PC-3 (cell line): ENCODE data around the gene DOC2B. TPM values are rescaled to one million over a fixed set of nuclear protein-coding genes. Genes with fewer than 3 reads are reported as not detected.

Experiments
- ATAC-seq: fragments of 200-7000 bp; cut with Tn5 transposase; 2 replicates; pipeline ENCODE4 v1.9.1; 2020; ENCODE audit warnings: mild to moderate bottlenecking, moderate library complexity
- BruUV-seq: library from RNA; stranded (reverse); fragments of 400-500 nt; replicated peaks from 2 replicates; lab custom pipeline; 2021; lab: Mats Ljungman, UMichigan
- CTCF ChIA-PET: fragments of 300-600 bp; sonication (Branson Sonifier 250); formaldehyde crosslinking; loops from one replicate; lab custom pipeline; 2022; ENCODE audit warnings: antibody characterized with exemption; lab: Charles Lee
- POLR2A ChIA-PET: fragments of 300-600 bp; sonication (Branson Sonifier 250); formaldehyde crosslinking; loops from one replicate; lab custom pipeline; 2022; ENCODE audit warnings: antibody characterized with exemption; ENCODE audit not compliant: unreplicated experiment; lab: Charles Lee
- DNase-seq: peaks from one replicate; pipeline ENCODE4 v3.0.0-alpha.2; 2015
- H2AFZ ChIP-seq: fragments of 300-600 bp; sonication (generic); 2 replicates; pipeline ENCODE4 v1.6.0; 2016; ENCODE audit warnings: antibody characterized with exemption, low read length
- H3F3A ChIP-seq: fragments of 300-600 bp; sonication (generic); one replicate; pipeline ENCODE4 v1.6.0; 2017; ENCODE audit warnings: antibody characterized with exemption, low read length, control low read depth, mild to moderate bottlenecking; ENCODE audit not compliant: unreplicated experiment
- H3K27ac ChIP-seq: fragments of 300-600 bp; sonication (generic); 2 replicates; pipeline ENCODE4 v1.5.1; 2016; ENCODE audit warnings: mild to moderate bottlenecking, low read length
- H3K27me3 ChIP-seq: fragments of 300-600 bp; sonication (generic); 2 replicates; pipeline ENCODE4 v1.6.1; 2016; ENCODE audit warnings: low read length, mixed read lengths
- H3K36me3 ChIP-seq: fragments of 300-600 bp; sonication (generic); 2 replicates; pipeline ENCODE4 v1.6.1; 2016; ENCODE audit warnings: low read depth, mixed run types, low read length, mixed read lengths
- H3K4me1 ChIP-seq: fragments of 300-600 bp; sonication (generic); 2 replicates; pipeline ENCODE4 v1.5.1; 2016; ENCODE audit warnings: low read length; ENCODE audit not compliant: insufficient read depth
- H3K4me2 ChIP-seq: fragments of 300-600 bp; sonication (generic); 2 replicates; pipeline ENCODE4 v1.6.0; 2016; ENCODE audit warnings: low read length
- H3K4me3 ChIP-seq: fragments of 300-600 bp; sonication (generic); 2 replicates; pipeline ENCODE4 v1.5.1; 2016; ENCODE audit warnings: mild to moderate bottlenecking, low read length, mixed read lengths
- H3K79me2 ChIP-seq: fragments of 300-600 bp; sonication (generic); 2 replicates; pipeline ENCODE4 v1.6.1; 2017; ENCODE audit warnings: low read length, mixed read lengths
- H3K9ac ChIP-seq: fragments of 300-600 bp; sonication (generic); 2 replicates; pipeline ENCODE4 v1.6.0; 2016; ENCODE audit warnings: mild to moderate bottlenecking, low read length
- H3K9me2 ChIP-seq: fragments of 300-600 bp; sonication (generic); replicated peaks from 2 replicates; pipeline ENCODE4 v1.6.1; 2016; ENCODE audit warnings: mixed run types, low read length, mixed read lengths
- H3K9me3 ChIP-seq: fragments of 300-600 bp; sonication (generic); 2 replicates; pipeline ENCODE4 v1.6.1; 2016; ENCODE audit warnings: low read length, mixed read lengths
- H4K20me1 ChIP-seq: fragments of 300-600 bp; sonication (generic); 2 replicates; pipeline ENCODE4 v1.6.1; 2016; ENCODE audit warnings: low read length, mixed read lengths
- CTCF ChIP-seq: fragments of 300-600 bp; sonication (generic); conservative IDR thresholded peaks from 2 replicates; pipeline ENCODE4 v1.5.1; 2017; ENCODE audit warnings: antibody characterized with exemption, low read depth, mild to moderate bottlenecking, low read length
- EZH2 ChIP-seq: fragments of 300-600 bp; sonication (generic); IDR thresholded peaks from one replicate; pipeline ENCODE4 v1.6.1; 2017; ENCODE audit warnings: antibody characterized with exemption, mild to moderate bottlenecking, low read length; ENCODE audit not compliant: unreplicated experiment
- EZH2phosphoT487 ChIP-seq: fragments of 300-600 bp; sonication (generic); IDR thresholded peaks from 2 replicates; pipeline ENCODE4 v1.6.1; 2018; ENCODE audit warnings: mild to moderate bottlenecking, antibody characterized with exemption, low read length, borderline replicate concordance
- intact Hi-C: fragments of 100-400 bp; cut with micrococcal nuclease; formaldehyde crosslinking; loops from 2 replicates; pipeline ENCODE4 v1.9.0; 2023
- total RNA-seq: library from RNA; depleted of rRNA; stranded (reverse); fragments of >200 nt; gene quantifications from 2 replicates; pipeline ENCODE4 v1.2.3, GENCODE V29; 2014

DOC2B gene
- total RNA-seq, 1 experiment from 2014 or later: 0.69 TPM

- no peaks in the 10 kb centered on the region for H4K20me1 ChIP-seq
- H2AFZ ChIP-seq: no peak overlapping the region
- no peak overlapping the region for H3K4me2 ChIP-seq
- no peak overlapping the region for H3K27ac ChIP-seq
- DNase-seq (no peak), ATAC-seq (no peak)
- H3K4me1 ChIP-seq: no peaks in the 10 kb centered on the region
- no peaks in the 10 kb centered on the region for H3K9me2 ChIP-seq
- H3F3A ChIP-seq: no peaks in the 10 kb centered on the region
- peaks cover 9% of the 10 kb centered on the region for H3K27me3 ChIP-seq
- H3K79me2 ChIP-seq: no peaks in the 10 kb centered on the region
- TF ChIP-seq EZH2phosphoT487: no peak
- no peak for TF ChIP-seq EZH2
- ChIA-PET CTCF (no interaction called here), POLR2A (no interaction called here)
- no peak overlapping the region for H3K4me3 ChIP-seq
- intact Hi-C loops: no loop called here
- H3K36me3 ChIP-seq: no peaks in the 10 kb centered on the region
- BruUV-seq: no TSS peak
- no peaks in the 10 kb centered on the region for H3K9me3 ChIP-seq
- no peak overlapping the region for H3K9ac ChIP-seq
These were observed 4.3 kb downstream of the DOC2B start for GRCh38 chr17:177155-177554.

- Histone ChIP-seq H3K27ac (no peak overlapping the region), H3K79me2 (no peaks in the 10 kb centered on the region), H3K36me3 (no peaks in the 10 kb centered on the region), H3F3A (no peaks in the 10 kb centered on the region), H4K20me1 (no peaks in the 10 kb centered on the region), H3K9me3 (no peaks in the 10 kb centered on the region), H3K27me3 (no peaks in the 10 kb centered on the region), H3K4me2 (no peak overlapping the region), H3K4me1 (no peaks in the 10 kb centered on the region), H3K9ac (no peak overlapping the region), H3K9me2 (no peaks in the 10 kb centered on the region), H2AFZ (no peak overlapping the region), H3K4me3 (no peak overlapping the region)
- ATAC-seq (no peak), DNase-seq (no peak)
- ChIA-PET CTCF (no interaction called here), POLR2A (no interaction called here)
- no TSS peak for BruUV-seq
- no peak for TF ChIP-seq EZH2phosphoT487
- TF ChIP-seq CTCF: no peak
- TF ChIP-seq EZH2: no peak
- intact Hi-C loops: no loop called here
These were observed 8.1 kb downstream of the DOC2B start for GRCh38 chr17:173166-173911.

- intact Hi-C loops: no loop called here
- Histone ChIP-seq H4K20me1 (no peaks in the 10 kb centered on the region), H3K4me3 (no peak overlapping the region), H3K4me1 (no peaks in the 10 kb centered on the region), H3K27ac (no peak overlapping the region), H3F3A (no peaks in the 10 kb centered on the region), H3K9ac (no peak overlapping the region), H3K27me3 (no peaks in the 10 kb centered on the region), H3K9me2 (no peaks in the 10 kb centered on the region), H2AFZ (no peak overlapping the region), H3K79me2 (no peaks in the 10 kb centered on the region), H3K9me3 (no peaks in the 10 kb centered on the region), H3K36me3 (no peaks in the 10 kb centered on the region), H3K4me2 (no peak overlapping the region)
- CTCF ChIA-PET: no interaction called here
- POLR2A ChIA-PET: no interaction called here
- no peak for TF ChIP-seq EZH2
- no peak for TF ChIP-seq EZH2phosphoT487
- no peak for TF ChIP-seq CTCF
- ATAC-seq: no peak
- BruUV-seq: no TSS peak
- DNase-seq: no peak
These were observed 9.0 kb downstream of the DOC2B start for GRCh38 chr17:172401-172800.
